ENCODE measurements around the gene SERINC5.

DNA sequence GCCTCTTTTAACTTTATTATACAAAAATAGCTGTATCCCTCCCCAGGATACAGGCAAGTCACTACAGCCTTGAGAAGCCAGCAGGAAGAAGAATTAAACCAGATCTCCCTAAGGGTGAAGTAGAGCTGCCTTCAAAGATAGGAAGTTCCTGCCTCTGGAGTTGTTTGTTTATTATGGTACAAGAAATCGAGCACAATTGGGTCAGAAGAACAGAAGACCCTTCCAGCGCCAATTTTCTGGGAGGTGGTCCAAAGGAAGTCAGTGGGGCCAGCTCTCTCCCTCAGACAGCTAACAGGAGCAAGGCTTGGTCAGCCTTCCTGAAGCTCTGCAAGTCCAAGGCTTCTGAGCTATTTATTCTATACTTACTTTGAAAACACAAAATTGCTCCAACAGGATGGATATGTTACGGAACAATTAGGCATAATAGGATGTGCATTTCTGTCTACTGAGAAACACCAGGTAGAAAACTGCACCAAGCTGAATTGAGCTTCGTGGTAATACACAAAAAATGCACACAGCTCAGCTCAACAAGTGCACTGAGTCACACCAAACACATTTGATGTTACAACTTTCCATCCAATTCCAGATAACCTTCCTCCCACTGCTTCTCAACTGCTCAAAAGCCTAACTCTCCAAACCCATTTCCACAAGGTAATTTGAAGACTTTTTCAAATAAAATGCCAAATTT, 16.0 kb downstream of the SERINC5 start:
- TF ChIP-seq, protein P1, sequence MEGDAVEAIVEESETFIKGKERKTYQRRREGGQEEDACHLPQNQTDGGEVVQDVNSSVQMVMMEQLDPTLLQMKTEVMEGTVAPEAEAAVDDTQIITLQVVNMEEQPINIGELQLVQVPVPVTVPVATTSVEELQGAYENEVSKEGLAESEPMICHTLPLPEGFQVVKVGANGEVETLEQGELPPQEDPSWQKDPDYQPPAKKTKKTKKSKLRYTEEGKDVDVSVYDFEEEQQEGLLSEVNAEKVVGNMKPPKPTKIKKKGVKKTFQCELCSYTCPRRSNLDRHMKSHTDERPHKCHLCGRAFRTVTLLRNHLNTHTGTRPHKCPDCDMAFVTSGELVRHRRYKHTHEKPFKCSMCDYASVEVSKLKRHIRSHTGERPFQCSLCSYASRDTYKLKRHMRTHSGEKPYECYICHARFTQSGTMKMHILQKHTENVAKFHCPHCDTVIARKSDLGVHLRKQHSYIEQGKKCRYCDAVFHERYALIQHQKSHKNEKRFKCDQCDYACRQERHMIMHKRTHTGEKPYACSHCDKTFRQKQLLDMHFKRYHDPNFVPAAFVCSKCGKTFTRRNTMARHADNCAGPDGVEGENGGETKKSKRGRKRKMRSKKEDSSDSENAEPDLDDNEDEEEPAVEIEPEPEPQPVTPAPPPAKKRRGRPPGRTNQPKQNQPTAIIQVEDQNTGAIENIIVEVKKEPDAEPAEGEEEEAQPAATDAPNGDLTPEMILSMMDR (conservative IDR thresholded peaks at IDR 0.05; ENCODE audit: low read depth, low read length) = no peak
- TF ChIP-seq EZH2 (IDR thresholded peaks at IDR 0.05; ENCODE audit: low read length, unreplicated experiment) = no peak
- TF ChIP-seq EZH2phosphoT487 (IDR thresholded peaks at IDR 0.05; ENCODE audit: borderline replicate concordance, low read length) = no peak
